Measurements from ENCODE around the gene CDC34.
A peak's percentile ranks its signal among the peaks of the same experiment; 100 is the strongest.

Gene CDC34

GRCh38 chr19:524062-524674 lies 7.4 kb upstream of the CDC34 start:
- DNase-seq, result no peak

- no peak for DNase-seq
Observed at GRCh38 chr19:525029-525428, 6.5 kb upstream of the CDC34 start.

GRCh38 chr19:525857-526419 lies 5.6 kb upstream of the CDC34 start:
- no peak for DNase-seq

- no peak for DNase-seq
Observed at GRCh38 chr19:530134-531008, 1.2 kb upstream of the CDC34 start.

GRCh38 chr19:531009-531752 lies 379 bp upstream of the CDC34 start:
- DNase-seq, result peak; percentile 62

- no peak for DNase-seq
Observed at GRCh38 chr19:532561-533363, 1.2 kb downstream of the CDC34 start.

GRCh38 chr19:533364-534058 lies 2.0 kb downstream of the CDC34 start:
- DNase-seq, result no peak

GRCh38 chr19:534088-534487 lies 2.5 kb downstream of the CDC34 start:
- DNase-seq, result no peak

GRCh38 chr19:535017-535835 lies 3.7 kb downstream of the CDC34 start:
- no peak for DNase-seq

- DNase-seq, result no peak
Observed at GRCh38 chr19:536031-536880, 4.7 kb downstream of the CDC34 start.

GRCh38 chr19:536881-537404 lies 5.4 kb downstream of the CDC34 start:
- no peak for DNase-seq

- DNase-seq, result no peak
Observed at GRCh38 chr19:538641-539428, 7.3 kb downstream of the CDC34 start.

GRCh38 chr19:539429-540030 lies 8.0 kb downstream of the CDC34 start:
- DNase-seq, result no peak

GRCh38 chr19:540867-541637 lies 9.5 kb downstream of the CDC34 start:
- DNase-seq, result no peak

GRCh38 chr19:541699-542098 lies 10.1 kb downstream of the CDC34 start:
- no peak for DNase-seq

- no peak for DNase-seq
Observed at GRCh38 chr19:542173-542866, 10.8 kb downstream of the CDC34 start.
